Smooth muscle cell (in vitro differentiated cells): ENCODE measurements around the gene SHROOM3. TPM values are rescaled to one million over a fixed set of nuclear protein-coding genes. Genes with fewer than 3 reads are reported as not detected.

Experiments used
- DNase-seq: peaks from one replicate; lab custom pipeline; 2025; ENCODE audit not compliant: unreplicated experiment; lab: John Stamatoyannopoulos, UW
- H2AFZ ChIP-seq: fragments of 200-600 bp; sonication (generic); 2 replicates; pipeline ENCODE4 v1.6.0; 2016; ENCODE audit warnings: antibody characterized with exemption, low read depth, mild to moderate bottlenecking
- H3F3A ChIP-seq: fragments of 200-600 bp; sonication (generic); 2 replicates; pipeline ENCODE4 v1.6.0; 2017; ENCODE audit warnings: antibody characterized with exemption, low read depth
- H3K27ac ChIP-seq: fragments of 200-600 bp; sonication (generic); 2 replicates; pipeline ENCODE4 v1.5.1; 2016; ENCODE audit warnings: low read depth, mild to moderate bottlenecking
- H3K27me3 ChIP-seq: fragments of 200-600 bp; sonication (generic); 2 replicates; pipeline ENCODE4 v1.6.1; 2016; ENCODE audit warnings: low read depth, mild to moderate bottlenecking
- H3K36me3 ChIP-seq: fragments of 200-600 bp; sonication (generic); 2 replicates; pipeline ENCODE4 v1.5.1; 2016; ENCODE audit warnings: low read depth
- H3K4me1 ChIP-seq: fragments of 200-600 bp; sonication (generic); 2 replicates; pipeline ENCODE4 v1.5.1; 2016; ENCODE audit warnings: low read depth
- H3K4me2 ChIP-seq: fragments of 200-600 bp; sonication (generic); 2 replicates; pipeline ENCODE4 v1.6.0; 2016; ENCODE audit warnings: mild to moderate bottlenecking
- H3K4me3 ChIP-seq: fragments of 200-600 bp; sonication (generic); 2 replicates; pipeline ENCODE4 v1.5.1; 2016; ENCODE audit warnings: mild to moderate bottlenecking
- H3K79me2 ChIP-seq: fragments of 200-600 bp; sonication (generic); 2 replicates; pipeline ENCODE4 v1.6.0; 2016; ENCODE audit warnings: low read depth, mild to moderate bottlenecking
- H3K9ac ChIP-seq: fragments of 200-600 bp; sonication (generic); 2 replicates; pipeline ENCODE4 v1.6.0; 2016; ENCODE audit warnings: low read depth
- H3K9me3 ChIP-seq: fragments of 200-600 bp; sonication (generic); replicated peaks from 2 replicates; pipeline ENCODE4 v1.5.1; 2016; ENCODE audit warnings: low read depth
- H4K20me1 ChIP-seq: fragments of 200-600 bp; sonication (generic); 2 replicates; pipeline ENCODE4 v1.6.0; 2016; ENCODE audit warnings: low read depth
- WGBS: methylation state at CpG from one replicate; pipeline ENCODE4 v1.1.7; 2016; ENCODE audit warnings: low lambda C conversion rate; 5-methylcytosine and 5-hydroxymethylcytosine counted together
- polyA plus RNA-seq: library from polyadenylated mRNA; unstranded; fragments of >200 nt; fragmentation: Nextera tagmentation; extraction: Ambion mirVana; gene quantifications from 2 replicates; pipeline ENCODE4 v1.2.1, GENCODE V29; 2016
- total RNA-seq: library from RNA; depleted of rRNA; stranded (reverse); fragments of >200 nt; gene quantifications from 2 replicates; pipeline ENCODE4 v1.2.3, GENCODE V29; 2014
- TF ChIP-seq, protein P1 (sequence below): fragments of 200-600 bp; sonication (generic); IDR thresholded peaks from 2 replicates; pipeline ENCODE4 v1.5.1; 2017; ENCODE audit warnings: borderline replicate concordance, mild to moderate bottlenecking, antibody characterized with exemption; ENCODE audit not compliant: insufficient read depth, poor library complexity, severe bottlenecking

Gene SHROOM3
- total and polyA plus RNA-seq, 2 experiments from 2014 or later, result 10.0 to 31.9 TPM

DNA sequence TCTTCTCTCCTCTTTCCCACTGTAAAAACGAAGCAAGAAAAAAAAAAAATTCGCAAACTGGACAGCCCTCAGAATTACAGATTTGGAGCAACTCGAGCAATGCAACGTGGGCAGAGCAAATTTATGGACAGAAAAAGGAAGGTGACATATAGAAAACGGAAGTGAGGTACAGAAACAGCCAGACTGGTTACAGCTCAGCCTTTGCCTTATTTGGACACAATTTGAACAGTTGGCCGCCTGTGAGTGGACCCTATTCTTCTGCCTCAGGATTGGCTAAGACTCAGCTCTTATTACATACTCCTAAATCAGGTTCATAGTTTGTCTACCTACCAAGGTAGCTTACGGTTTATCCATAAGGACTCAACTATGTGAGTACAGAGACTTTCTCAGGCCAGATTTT lies 364.1 kb downstream of the SHROOM3 start:
- Histone ChIP-seq H3K9ac (peak overlapping the region; percentile 3), H3F3A (peaks cover 27% of the 10 kb centered on the region), H3K4me1 (peaks cover 23% of the 10 kb centered on the region), H3K9me3 (no peaks in the 10 kb centered on the region), H3K27ac (peak overlapping the region; percentile 95), H3K79me2 (peaks cover 16% of the 10 kb centered on the region), H3K4me2 (peak overlapping the region; percentile 42), H3K36me3 (no peaks in the 10 kb centered on the region), H4K20me1 (no peaks in the 10 kb centered on the region), H3K4me3 (no peak overlapping the region), H3K27me3 (no peaks in the 10 kb centered on the region), H2AFZ (peak overlapping the region; percentile 14)
- no peak for DNase-seq
- 62% methylated on average over 7 of the region's 7 CpGs for WGBS
- TF ChIP-seq, protein P1, sequence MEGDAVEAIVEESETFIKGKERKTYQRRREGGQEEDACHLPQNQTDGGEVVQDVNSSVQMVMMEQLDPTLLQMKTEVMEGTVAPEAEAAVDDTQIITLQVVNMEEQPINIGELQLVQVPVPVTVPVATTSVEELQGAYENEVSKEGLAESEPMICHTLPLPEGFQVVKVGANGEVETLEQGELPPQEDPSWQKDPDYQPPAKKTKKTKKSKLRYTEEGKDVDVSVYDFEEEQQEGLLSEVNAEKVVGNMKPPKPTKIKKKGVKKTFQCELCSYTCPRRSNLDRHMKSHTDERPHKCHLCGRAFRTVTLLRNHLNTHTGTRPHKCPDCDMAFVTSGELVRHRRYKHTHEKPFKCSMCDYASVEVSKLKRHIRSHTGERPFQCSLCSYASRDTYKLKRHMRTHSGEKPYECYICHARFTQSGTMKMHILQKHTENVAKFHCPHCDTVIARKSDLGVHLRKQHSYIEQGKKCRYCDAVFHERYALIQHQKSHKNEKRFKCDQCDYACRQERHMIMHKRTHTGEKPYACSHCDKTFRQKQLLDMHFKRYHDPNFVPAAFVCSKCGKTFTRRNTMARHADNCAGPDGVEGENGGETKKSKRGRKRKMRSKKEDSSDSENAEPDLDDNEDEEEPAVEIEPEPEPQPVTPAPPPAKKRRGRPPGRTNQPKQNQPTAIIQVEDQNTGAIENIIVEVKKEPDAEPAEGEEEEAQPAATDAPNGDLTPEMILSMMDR, result no peak

GRCh38 chr4:76799718-76800117 lies 364.7 kb downstream of the SHROOM3 start:
- Histone ChIP-seq H3K27ac (peak overlapping the region; percentile 95), H3K79me2 (peaks cover 16% of the 10 kb centered on the region), H3K4me1 (peaks cover 27% of the 10 kb centered on the region), H3K4me3 (no peak overlapping the region), H3F3A (peaks cover 28% of the 10 kb centered on the region), H2AFZ (no peak overlapping the region), H3K4me2 (peak overlapping the region; percentile 42), H3K36me3 (no peaks in the 10 kb centered on the region), H4K20me1 (no peaks in the 10 kb centered on the region), H3K9me3 (no peaks in the 10 kb centered on the region), H3K9ac (peak overlapping the region; percentile 3), H3K27me3 (no peaks in the 10 kb centered on the region)
- no peak for DNase-seq
- TF ChIP-seq, protein P1, result no peak

- Histone ChIP-seq H3K27ac (peak overlapping the region; percentile 95), H2AFZ (no peak overlapping the region), H3K36me3 (no peaks in the 10 kb centered on the region), H3K9ac (no peak overlapping the region), H3K4me3 (no peak overlapping the region), H3K79me2 (peaks cover 6% of the 10 kb centered on the region), H3K9me3 (no peaks in the 10 kb centered on the region), H3K27me3 (no peaks in the 10 kb centered on the region), H3K4me1 (peaks cover 27% of the 10 kb centered on the region), H3F3A (peaks cover 28% of the 10 kb centered on the region), H3K4me2 (peak overlapping the region; percentile 79), H4K20me1 (no peaks in the 10 kb centered on the region)
- DNase-seq, result no peak
- TF ChIP-seq, protein P1, result no peak
- 96% methylated on average over 6 of the region's 6 CpGs for WGBS
These were observed 365.9 kb downstream of the SHROOM3 start for GRCh38 chr4:76800902-76801301.

GRCh38 chr4:76801621-76802235 lies 366.7 kb downstream of the SHROOM3 start:
- Histone ChIP-seq H3F3A (peaks cover 28% of the 10 kb centered on the region), H3K27me3 (no peaks in the 10 kb centered on the region), H3K4me3 (peak overlapping the region; percentile 33), H3K4me2 (peak overlapping the region; percentile 79), H3K36me3 (no peaks in the 10 kb centered on the region), H2AFZ (peak overlapping the region; percentile 64), H3K4me1 (peaks cover 27% of the 10 kb centered on the region), H3K27ac (peak overlapping the region; percentile 95), H4K20me1 (no peaks in the 10 kb centered on the region), H3K79me2 (no peaks in the 10 kb centered on the region), H3K9ac (peak overlapping the region; percentile 89), H3K9me3 (no peaks in the 10 kb centered on the region)
- TF ChIP-seq, protein P1, result no peak
- WGBS, result 8% methylated on average over 36 of the region's 37 CpGs
- no peak for DNase-seq
